ENCODE data around the gene RIN2. TPM values are rescaled to one million over a fixed set of nuclear protein-coding genes. Genes with fewer than 3 reads are reported as not detected.

Gene RIN2
- total RNA-seq, 1 experiment from 2014 or later = 1.0 TPM

- no peak overlapping the region for H3K23ac ChIP-seq (ENCODE audit: insufficient read length, low read depth, low read length)
- H3T11ph ChIP-seq (ENCODE audit: low read length) = no peak overlapping the region
- no peak overlapping the region for H4K5ac ChIP-seq (ENCODE audit: insufficient read length, low read depth, low read length)
- H2BK15ac ChIP-seq (ENCODE audit: low read depth, low read length) = no peak overlapping the region
- H3K23me2 ChIP-seq (ENCODE audit: insufficient read length, low read depth, low read length, poor library complexity, severe bottlenecking) = no peaks in the 10 kb centered on the region
- no peak overlapping the region for H3K27ac Mint-ChIP-seq
- H4K8ac ChIP-seq (replicated peaks; ENCODE audit: insufficient read length, low read depth, low read length) = no peak overlapping the region
- H2BK120ac ChIP-seq (ENCODE audit: low read depth, low read length, poor library complexity, severe bottlenecking) = no peak overlapping the region
- peaks cover 26 to 27% of the 10 kb centered on the region in 2 experiments for H3K4me1 Mint-ChIP-seq
- H3K4me2 ChIP-seq (ENCODE audit: insufficient read depth, insufficient read length, low read length) = no peak overlapping the region
- no peak overlapping the region for H3K14ac ChIP-seq (ENCODE audit: insufficient read depth, low read length)
- no peak overlapping the region for H2BK12ac ChIP-seq (ENCODE audit: insufficient read length, low read depth, low read length)
- TF ChIP-seq CTCF (conservative IDR thresholded peaks at IDR 0.05) = no peak
- H3K27me3 Mint-ChIP-seq (ENCODE audit: low read depth) = no peaks in the 10 kb centered on the region
- no CpG with 5 or more reads among the region's 5 CpGs for WGBS (ENCODE audit: extremely low coverage, insufficient read length, low lambda C conversion rate)
- no peak overlapping the region for H3K4ac ChIP-seq (ENCODE audit: low read depth, low read length)
- no peak overlapping the region for H2AK5ac ChIP-seq (ENCODE audit: insufficient read length, low read length)
- no peak overlapping the region for H4K91ac ChIP-seq (ENCODE audit: insufficient read length, low read depth, low read length)
- H2BK5ac ChIP-seq (ENCODE audit: insufficient read length, low read length) = no peak overlapping the region
- no peak overlapping the region for H2BK20ac ChIP-seq (ENCODE audit: low read depth, low read length, poor library complexity, severe bottlenecking)
- no peaks in the 10 kb centered on the region for H3K9me3 ChIP-seq (ENCODE audit: control insufficient read depth, low read depth, low read length)
- no peaks in the 10 kb centered on the region for H3K9me3 Mint-ChIP-seq
- no peak overlapping the region for H3K4me3 Mint-ChIP-seq
- H3K27ac ChIP-seq (ENCODE audit: insufficient read length, low read depth, low read length) = no peak overlapping the region
- no peaks in the 10 kb centered on the region for H3K79me2 ChIP-seq (ENCODE audit: insufficient read depth, low read length)
- no peak overlapping the region for H3K56ac ChIP-seq (ENCODE audit: insufficient read length, low read depth, low read length)
- H2AFZ ChIP-seq (ENCODE audit: low read length) = no peak overlapping the region
- no peak overlapping the region for H3K9ac ChIP-seq (ENCODE audit: extremely low read depth, insufficient read length, low read length)
- H3K4me1 ChIP-seq (ENCODE audit: insufficient read depth, low read length) = no peaks in the 10 kb centered on the region; the same call in 1 of the 2 replicates
- no peaks in the 10 kb centered on the region for H3K79me1 ChIP-seq (ENCODE audit: insufficient read depth, low read depth, low read length, poor library complexity, severe bottlenecking)
- H3K18ac ChIP-seq (ENCODE audit: insufficient read length, low read depth, low read length) = no peak overlapping the region
- no peak for DNase-seq
- no peaks in the 10 kb centered on the region for H3K27me3 ChIP-seq (ENCODE audit: insufficient read depth, low read length)
- no peaks in the 10 kb centered on the region for H4K20me1 ChIP-seq (ENCODE audit: control insufficient read depth, insufficient read depth, insufficient read length)
- no peaks in the 10 kb centered on the region; a peak in 1 of 7 replicates for H3K36me3 Mint-ChIP-seq (ENCODE audit: insufficient read depth in 1 of 3, low read depth in 3 of 3)
Observed at GRCh38 chr20:19780261-19780660, 22.2 kb downstream of the RIN2 start.

All from H9 (cell line).